Anterior cingulate cortex (tissue), 58 donors: ENCODE data around the gene KDM5D.
A peak's percentile ranks its signal among the peaks of the same experiment; 100 is the strongest.

Source experiments
- DNase-seq, 58 donors: peaks; one replicate each; lab custom pipeline; 2025; lab: John Stamatoyannopoulos, UW

KDM5D gene

GRCh38 chrY:19744381-19745378 is at the start of gene KDM5D:
TSS of gene KDM5D (minus strand) at chrY:19744726. CDS start at chrY:19744534, 192 bp downstream.
- DNase-seq: peak in 31 of 58 donors; percentile 1 to 65 (median 29)

GRCh38 chrY:19768375-19768774 is 23.8 kb upstream of the KDM5D start:
- no peak for DNase-seq

GRCh38 chrY:19743331-19743730 is 1.2 kb downstream of the KDM5D start:
- no peak for DNase-seq

DNA sequence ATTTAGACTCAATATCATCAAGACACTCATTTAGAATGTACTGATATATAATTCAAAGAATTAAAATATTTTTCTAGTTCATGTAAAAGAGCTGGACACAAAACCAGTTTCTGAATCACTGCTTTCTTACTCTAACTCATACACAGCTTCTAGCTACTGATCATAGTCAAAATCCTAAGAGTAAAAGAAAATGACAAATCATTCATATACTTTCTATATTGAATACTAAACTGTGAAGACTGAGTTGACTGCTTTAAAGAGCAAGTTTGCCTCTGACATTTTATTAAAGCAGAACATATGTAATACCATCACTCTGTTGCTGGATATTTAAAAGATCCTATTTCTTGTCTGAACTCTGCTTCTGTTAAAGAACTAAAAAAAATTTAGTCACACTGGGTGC is 2.4 kb downstream of the KDM5D start:
- no peak for DNase-seq

- DNase-seq: no peak
These were observed 10.1 kb downstream of the KDM5D start for GRCh38 chrY:19734425-19734824.

DNA sequence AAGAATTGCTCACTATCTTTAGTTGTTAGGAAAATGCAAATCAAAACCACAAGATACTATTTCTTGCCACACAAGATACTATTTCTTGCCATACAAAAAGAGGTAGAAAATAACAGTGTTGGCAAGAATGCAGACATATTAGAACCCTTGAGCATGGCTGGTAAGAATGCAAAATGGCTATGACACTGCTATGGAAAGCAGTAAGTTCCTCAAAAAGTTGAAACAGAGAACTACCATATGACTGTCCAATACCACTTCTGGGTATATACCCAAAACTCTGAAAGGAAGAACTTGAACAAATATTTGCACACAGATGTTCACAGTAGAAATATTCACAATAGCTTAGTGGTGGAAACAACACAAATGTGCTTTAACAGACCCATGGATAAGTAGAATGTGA is 26.6 kb downstream of the KDM5D start:
- DNase-seq: no peak

GRCh38 chrY:19717146-19717545 is 27.4 kb downstream of the KDM5D start:
- DNase-seq: no peak

DNA sequence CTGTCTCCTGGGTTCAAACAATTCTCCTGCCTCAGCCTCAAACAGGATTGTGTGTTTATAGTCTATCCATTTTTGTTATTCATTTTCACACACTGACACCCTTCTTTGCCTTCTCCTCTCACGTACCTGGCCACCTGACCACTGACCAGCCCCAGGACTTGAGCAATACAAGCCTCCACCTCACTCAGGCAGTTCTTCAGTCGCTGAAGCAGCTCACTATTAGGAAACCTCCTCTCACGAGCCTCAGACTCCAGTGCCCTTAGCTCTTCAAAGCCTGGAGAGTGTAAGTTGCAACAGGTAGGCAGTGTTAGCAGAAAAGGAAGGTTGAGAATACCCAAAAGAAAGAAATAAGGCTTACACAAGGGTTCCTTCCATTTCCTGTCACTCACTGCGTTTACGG is 29.3 kb downstream of the KDM5D start:
- no peak for DNase-seq

DNA sequence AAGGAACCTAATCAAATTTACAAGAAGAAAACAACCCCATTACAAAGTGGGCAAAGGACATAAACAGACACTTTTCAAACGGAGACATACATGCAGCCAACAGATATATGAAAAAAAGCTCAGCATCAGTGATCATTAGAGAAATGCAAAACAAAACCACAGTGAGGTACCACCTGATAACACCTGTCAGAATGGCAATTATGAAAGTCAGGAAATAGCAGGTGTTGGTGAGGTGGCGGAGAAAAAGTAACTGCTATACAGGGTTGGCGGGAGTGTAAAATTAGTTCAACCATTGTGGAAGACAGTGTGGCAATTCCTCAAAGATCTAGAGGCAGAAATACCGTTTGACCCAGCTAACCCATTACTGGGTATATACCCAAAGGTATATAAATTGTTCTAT is 31.1 kb downstream of the KDM5D start:
- DNase-seq: no peak

DNA sequence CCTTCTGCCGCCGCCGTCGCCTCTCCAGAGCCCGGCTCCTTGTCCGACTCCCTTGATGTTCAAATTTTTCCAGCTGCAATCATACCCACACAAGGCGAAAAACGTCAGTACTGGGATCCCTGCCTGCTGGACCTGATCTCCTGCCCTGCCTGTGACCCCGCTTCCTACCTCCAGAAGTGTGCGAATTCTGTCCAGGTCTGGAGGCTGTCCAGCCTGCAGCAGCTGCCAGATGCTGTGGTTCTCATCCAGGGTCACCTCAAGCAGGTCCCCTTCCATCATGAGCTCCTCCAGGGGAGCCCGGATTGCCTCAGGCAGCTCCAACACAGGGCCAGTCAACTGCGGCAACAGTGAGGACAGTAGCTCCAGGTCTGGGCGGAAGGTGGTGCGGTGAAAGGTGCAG is 38.3 kb downstream of the KDM5D start:
- DNase-seq: no peak

GRCh38 chrY:19698495-19698894 is 46.0 kb downstream of the KDM5D start:
- no peak for DNase-seq

GRCh38 chrY:19680821-19681220 is 63.7 kb downstream of the KDM5D start:
- no peak for DNase-seq
